GM18507 (cell line): ENCODE results near the gene ZNF410.

Source experiments
- DNase-seq: peaks from one replicate; pipeline ENCODE4 v3.0.0; 2011; ENCODE audit warnings: low read depth; ENCODE audit not compliant: insufficient read length; ENCODE audit errors: extremely low spot score
- FAIRE-seq: peaks from 2 replicates; lab custom pipeline; 2011; peaks lifted over from hg19 to GRCh38; lab: Jason Lieb, UNC

The ZNF410 gene

DNA sequence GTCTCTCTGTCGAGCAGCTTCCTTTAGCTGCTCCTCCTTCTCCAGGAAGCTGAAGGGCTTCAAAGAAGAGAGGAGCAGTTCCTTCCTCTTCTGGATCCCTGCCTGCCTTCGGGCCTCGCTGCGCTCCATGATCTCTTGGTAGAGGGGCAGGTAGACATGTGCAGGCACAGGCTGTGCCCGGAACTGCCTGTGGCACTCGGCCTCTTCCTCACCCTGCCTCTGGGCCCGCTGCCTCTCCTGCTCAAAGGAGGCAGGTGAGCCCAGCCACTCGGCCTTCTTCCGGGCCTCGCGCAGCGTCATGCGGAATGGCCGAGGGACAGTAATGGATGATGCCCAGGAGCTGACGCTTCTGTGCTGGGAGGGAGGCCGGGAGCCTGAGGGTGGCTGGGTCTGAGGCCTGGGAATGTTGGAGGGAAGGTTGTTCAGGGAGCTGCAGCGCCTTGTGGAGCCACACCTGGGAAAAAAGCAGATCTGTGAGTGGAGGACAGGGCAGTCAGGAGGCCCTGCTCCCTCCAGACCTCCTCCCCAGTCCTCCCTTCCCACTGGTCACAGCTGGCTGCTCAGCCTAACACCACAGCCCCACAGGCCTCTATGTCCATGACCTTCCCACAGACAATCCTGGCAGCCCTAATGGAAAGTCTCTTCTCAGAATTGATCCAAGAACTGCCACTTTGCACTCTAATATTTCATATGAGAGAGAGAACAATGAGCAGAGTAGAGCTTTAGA, 57.9 kb downstream of the ZNF410 start:
- no peak for DNase-seq
- no peak for FAIRE-seq

DNA sequence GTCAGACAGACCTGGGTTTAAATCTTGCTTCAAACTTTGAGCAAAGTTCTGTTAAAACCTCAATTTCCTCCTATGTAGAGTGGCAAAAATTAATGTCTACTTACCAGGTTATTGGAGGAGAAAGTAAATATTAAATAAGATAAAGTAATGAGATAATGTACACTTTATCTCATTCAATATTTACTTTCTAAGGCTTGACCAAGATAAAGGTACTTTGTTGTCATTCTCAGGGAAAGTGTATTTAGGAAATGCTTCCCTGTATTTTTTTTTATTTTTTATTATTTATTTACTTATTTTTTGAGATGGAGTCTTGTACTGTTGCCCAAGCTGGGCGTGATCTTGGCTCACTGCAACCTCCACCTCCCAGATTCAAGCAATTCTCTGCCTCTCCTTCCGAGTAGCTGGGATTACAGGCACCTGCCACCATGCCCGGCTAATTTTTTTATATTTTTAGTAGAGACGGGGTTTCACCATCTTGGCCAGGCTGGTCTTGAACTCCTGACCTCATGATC, 58.6 kb downstream of the ZNF410 start:
- FAIRE-seq: no peak
- no peak for DNase-seq

DNA sequence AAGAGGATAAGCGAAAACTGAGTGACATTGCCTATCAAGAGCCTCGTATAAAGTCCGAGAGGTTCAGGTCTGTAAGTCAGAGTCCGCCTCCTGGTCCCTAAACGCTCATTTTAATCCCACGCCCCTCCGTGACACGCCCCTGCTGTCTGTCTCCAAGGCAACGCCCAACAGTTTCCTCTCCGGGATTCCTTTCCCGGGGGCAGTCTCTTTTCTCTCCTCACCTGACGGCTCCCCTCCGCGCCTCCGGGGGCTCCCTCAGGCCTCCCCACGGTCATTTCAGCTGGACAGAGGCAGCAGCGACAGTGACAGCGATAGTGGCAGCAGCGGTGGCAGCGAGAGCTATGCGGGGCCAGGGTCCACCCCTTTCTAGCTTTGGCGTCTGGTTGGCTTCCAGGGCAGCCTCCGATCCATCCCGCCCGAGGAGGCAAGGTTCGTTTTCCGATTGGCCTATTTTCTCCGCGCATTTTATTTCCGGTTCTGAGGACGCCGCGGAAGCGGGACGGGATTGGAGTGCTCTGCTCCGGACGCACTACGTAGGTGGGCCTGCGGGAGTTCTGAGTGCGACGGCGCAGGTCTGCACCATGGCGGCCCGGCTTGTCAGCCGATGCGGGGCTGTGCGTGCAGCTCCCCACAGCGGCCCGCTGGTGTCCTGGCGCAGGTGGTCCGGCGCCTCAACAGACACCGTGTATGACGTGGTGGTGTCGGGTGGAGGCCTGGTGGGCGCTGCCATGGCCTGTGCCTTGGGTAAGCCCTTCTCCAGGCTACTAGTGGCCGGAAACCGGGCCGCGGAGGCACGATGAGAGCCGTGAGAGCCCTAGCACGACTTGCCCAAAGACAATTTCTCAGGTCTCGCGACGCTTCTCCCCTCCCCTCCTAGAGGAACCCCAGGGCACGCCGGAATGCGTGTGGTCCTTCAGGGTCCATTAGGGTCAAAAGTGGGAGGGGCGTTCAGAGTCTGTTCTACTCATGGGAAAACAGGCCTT, 63.4 kb downstream of the ZNF410 start, which contains the start of the genes COQ6 and FAM161B:
Gene COQ6 (plus strand): TSS at position 551 of the 983 bp plus-strand sequence. CDS start 31 bp downstream, at position 582.
Gene FAM161B (minus strand): TSS at position 343 of the 983 bp plus-strand sequence. CDS start 68 bp downstream, at position 275.
- peak; percentile 84 for DNase-seq
- FAIRE-seq: peak; percentile 97

DNA sequence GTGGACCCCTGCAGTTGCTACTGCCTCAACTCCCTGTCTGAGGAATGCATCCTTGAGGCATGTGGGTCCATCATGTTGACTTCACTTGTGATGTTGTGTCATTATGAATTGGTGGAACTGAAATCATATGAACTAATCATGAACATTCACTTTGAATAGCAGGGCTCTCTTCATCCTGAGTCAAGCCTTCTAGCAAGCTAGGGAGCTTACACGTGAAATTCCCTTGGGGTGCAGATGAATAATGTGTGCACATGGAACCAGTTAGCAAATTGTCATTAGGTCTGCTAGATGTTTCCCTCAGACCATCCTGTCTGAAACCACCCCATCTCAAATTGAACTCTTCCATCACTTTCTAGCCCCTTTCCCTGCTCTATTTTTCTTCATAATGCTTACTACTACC, 67.1 kb downstream of the ZNF410 start:
- FAIRE-seq (no peak), DNase-seq (no peak)

DNA sequence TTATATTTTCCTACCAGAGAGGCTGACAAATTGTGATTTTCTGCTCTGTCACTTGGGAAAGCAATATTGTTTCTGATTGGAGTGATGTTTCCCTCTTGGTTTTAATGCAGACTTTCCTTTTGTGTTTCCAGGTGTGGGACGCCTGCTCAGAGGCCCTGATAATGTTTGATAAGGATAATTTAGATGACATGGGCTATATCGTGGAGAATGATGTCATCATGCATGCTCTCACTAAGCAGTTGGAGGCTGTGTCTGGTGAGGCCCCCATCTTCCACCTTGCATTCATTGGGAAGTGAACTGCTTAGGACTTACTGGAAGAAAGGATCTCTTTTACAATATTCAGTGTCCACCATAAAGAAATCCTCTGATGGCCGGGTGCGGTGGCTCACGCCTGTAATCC, 69.0 kb downstream of the ZNF410 start:
- no peak for DNase-seq
- FAIRE-seq: no peak

DNA sequence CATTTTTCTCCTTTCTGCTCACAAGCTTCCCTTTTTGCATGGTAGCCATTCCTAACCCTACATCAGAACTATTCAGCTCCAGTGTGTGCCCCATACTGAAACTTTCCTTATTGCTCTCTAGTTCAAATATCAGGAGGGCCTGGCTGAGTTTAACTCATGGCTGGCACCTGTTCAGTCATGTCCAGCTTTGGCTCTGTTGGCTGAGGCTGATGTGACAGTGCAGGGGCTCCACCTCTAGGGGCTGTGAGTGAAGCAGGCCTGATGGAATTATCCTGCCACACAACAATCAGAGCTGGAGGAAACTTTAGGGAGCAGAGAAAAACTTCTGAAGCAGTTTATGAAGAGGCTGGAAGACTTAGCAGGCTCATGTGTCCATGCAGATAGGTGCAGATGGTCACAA, 71.9 kb downstream of the ZNF410 start:
- no peak for FAIRE-seq

DNA sequence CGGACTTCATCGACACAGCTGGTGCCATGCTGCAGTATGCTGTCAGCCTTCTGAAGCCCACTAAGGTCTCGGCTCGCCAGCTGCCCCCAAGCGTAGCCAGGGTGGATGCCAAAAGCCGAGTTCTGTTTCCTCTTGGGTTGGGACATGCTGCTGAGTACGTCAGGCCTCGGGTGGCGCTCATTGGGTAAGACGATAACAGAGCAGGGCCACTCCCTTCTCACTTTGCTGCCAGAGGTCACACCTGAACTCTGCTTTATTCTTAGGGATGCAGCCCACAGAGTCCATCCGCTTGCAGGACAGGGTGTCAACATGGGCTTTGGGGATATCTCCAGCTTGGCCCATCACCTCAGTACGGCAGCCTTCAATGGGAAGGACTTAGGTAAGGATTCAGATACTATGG, 74.5 kb downstream of the ZNF410 start:
- DNase-seq: no peak
- FAIRE-seq: no peak

More for the DNA sequence above, 71.9 kb downstream of the ZNF410 start:
- no peak for DNase-seq

DNA sequence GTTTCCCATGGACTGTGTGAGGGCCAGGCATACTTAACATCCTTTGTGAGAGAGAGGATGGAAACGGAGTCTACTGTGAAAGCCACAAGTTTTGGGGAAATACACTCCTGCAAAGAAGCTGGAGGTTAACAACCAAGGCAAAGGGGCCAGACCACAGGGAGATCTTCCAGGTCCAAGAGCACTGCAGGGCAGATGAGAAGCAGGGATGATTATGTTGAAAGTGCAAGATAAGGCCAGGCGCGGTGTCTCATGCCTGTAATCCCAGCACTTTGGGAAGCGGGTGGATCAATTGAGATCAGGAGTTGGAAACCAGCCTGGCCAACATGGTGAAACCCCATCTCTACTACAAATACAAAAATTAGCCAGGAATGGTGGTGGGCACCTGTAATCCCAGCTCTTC, 78.6 kb downstream of the ZNF410 start:
- FAIRE-seq (no peak), DNase-seq (no peak)

DNA sequence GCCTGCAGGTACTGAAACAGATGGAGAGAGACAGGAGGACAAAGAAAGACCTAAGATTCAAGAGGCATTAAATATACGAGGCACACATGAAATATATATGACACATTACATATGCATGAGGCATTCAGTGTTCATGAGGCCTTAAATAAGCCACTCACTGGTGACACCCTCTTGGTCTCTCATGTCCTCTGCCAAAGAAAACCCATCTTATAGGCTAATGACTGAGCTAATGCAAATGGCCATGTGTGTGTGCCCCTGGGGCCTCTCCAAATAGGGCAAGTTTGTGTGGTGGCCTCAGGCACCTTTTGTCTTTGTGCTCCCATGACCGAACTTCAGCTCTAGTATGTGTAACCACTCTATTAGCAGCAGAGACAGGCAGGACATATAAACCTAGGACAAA, 82.2 kb downstream of the ZNF410 start:
- FAIRE-seq: no peak
- no peak for DNase-seq

DNA sequence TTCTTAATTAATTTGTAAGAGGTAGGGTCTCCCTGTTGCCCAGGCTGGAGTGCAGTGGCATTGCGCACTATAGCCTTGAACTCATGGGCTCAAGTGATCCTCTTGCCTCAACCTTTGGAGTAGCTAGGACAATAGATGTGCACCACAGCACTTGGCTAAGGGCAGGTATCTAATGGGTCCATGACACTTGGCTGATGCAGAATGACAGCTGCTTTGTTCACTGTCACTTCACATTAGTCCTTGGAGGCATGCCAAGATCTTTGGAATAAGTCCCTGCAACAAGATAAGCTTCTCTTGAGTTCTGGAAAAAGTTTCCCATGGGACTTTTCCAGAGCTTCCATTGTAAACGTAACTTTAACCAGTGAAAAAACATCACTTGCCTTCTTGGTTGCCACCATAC, 86.8 kb downstream of the ZNF410 start:
- no peak for DNase-seq
- peak; percentile 15 for FAIRE-seq

DNA sequence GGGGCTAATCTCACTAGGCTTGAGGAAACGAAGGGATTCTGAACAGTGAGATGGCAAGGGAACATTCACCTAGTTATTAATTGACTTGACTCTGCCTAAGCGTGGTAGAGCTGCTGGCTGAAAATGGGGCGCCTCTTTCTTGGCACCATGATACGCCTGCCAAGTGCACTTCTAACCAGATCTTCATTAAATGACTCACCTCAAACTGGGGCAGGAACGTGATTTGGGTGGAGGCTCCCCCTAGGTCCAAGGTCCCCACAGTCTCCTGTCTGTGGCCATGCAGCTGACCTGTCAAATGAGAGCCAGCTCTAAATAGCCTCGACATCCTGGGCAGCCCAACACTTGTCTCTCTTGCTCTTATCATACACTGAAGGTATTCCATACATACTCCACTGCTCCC, 89.5 kb downstream of the ZNF410 start:
- no peak for DNase-seq
- no peak for FAIRE-seq

DNA sequence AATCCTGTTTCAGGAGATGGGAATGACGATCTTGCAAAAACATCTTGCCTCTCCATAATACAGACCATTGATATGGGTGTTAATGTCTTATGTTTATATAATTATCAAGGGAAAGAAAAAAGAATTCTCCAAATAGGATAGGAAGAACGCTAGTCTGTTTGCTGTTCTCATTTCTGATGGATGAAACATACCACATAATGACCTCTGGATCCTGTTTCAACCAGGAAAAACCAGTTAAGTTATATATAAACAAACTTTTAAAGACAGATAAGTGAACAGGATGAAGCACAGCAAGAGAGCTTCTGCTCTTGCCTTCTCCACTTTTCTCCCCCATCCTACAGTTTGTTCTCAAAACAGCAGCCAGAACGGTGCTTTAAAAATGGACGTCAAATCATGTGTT, 91.2 kb downstream of the ZNF410 start:
- DNase-seq: no peak

More for the DNA sequence above, 91.2 kb downstream of the ZNF410 start:
- FAIRE-seq: no peak
